H1 (cell line): ENCODE results near the gene RNU6-9. TPM values are rescaled to one million over a fixed set of nuclear protein-coding genes. Genes with fewer than 3 reads are reported as not detected.

Source experiments
- CTCF ChIA-PET: fragments of 300-600 bp; sonication (Branson Sonifier 250); formaldehyde crosslinking; loops from one replicate; lab custom pipeline; 2021; ENCODE audit not compliant: partially characterized antibody; lab: Charles Lee
- POLR2A ChIA-PET: fragments of 300-600 bp; sonication (Branson Sonifier 250); formaldehyde crosslinking; loops from one replicate; lab custom pipeline; 2021; ENCODE audit warnings: inconsistent platforms; ENCODE audit not compliant: partially characterized antibody; lab: Charles Lee
- DNase-seq, 2 experiments: peaks; one replicate each; pipeline versions ENCODE4 v3.0.0 to v3.0.0-alpha.2; 2010 to 2022; ENCODE audit warnings: low spot score in 2 of 2, low read depth in 1 of 2, mixed read lengths in 1 of 2
- FAIRE-seq: peaks from 2 replicates; lab custom pipeline; 2011; peaks lifted over from hg19 to GRCh38; lab: Jason Lieb, UNC
- H2AFZ ChIP-seq: 2 replicates; pipeline ENCODE4 v1.8.1; 2012; ENCODE audit warnings: low read length, inconsistent platforms
- H2AK5ac ChIP-seq: 2 replicates; pipeline ENCODE4 v1.6.1; 2013; ENCODE audit warnings: low read depth, low read length
- H2BK120ac ChIP-seq: replicated peaks from 2 replicates; pipeline ENCODE3; 2013; ENCODE audit warnings: low read depth, low read length, inconsistent platforms
- H2BK12ac ChIP-seq: 2 replicates; pipeline ENCODE4 v1.6.1; 2013; ENCODE audit warnings: low read depth, low read length
- H2BK15ac ChIP-seq: 2 replicates; pipeline ENCODE4 v1.6.1; 2013; ENCODE audit warnings: low read length
- H2BK20ac ChIP-seq: 2 replicates; pipeline ENCODE4 v1.6.1; 2013; ENCODE audit warnings: low read length
- H2BK5ac ChIP-seq: 2 replicates; pipeline ENCODE4 v1.6.1; 2013; ENCODE audit warnings: low read depth, low read length
- H3K14ac ChIP-seq: 2 replicates; pipeline ENCODE4 v1.6.1; 2013; ENCODE audit warnings: inconsistent platforms; ENCODE audit not compliant: insufficient read length
- H3K18ac ChIP-seq: 2 replicates; pipeline ENCODE4 v1.6.1; 2013; ENCODE audit warnings: low read length; ENCODE audit errors: extremely low read depth
- H3K23ac ChIP-seq: 2 replicates; pipeline ENCODE4 v1.6.1; 2013; ENCODE audit warnings: inconsistent platforms; ENCODE audit not compliant: insufficient read length
- H3K23me2 ChIP-seq: 2 replicates; pipeline ENCODE4 v1.6.1; 2013; ENCODE audit warnings: low read depth, low read length
- H3K27ac ChIP-seq: 2 replicates; pipeline ENCODE4 v1.6.1; 2011; ENCODE audit warnings: low read depth, low read length, inconsistent platforms
- H3K27me3 ChIP-seq, 4 experiments: replicated peaks in 1 of 4; 1 replicate in 1 of 4; 2 replicates in 3 of 4; pipeline versions ENCODE4 v1.6.1 to v1.8.1; 2011 to 2013; ENCODE audit warnings: low read length in 3 of 4, mild to moderate bottlenecking in 3 of 4, inconsistent platforms in 2 of 4, mixed read lengths in 2 of 4, moderate library complexity in 1 of 4; ENCODE audit not compliant: control insufficient read depth in 3 of 4, insufficient read depth in 3 of 4; ENCODE audit errors: extremely low read depth in 1 of 4
- H3K36me3 ChIP-seq, 4 experiments: 2 replicates each; pipeline versions ENCODE4 v1.6.1 to v1.8.1; 2011 to 2013; ENCODE audit warnings: mild to moderate bottlenecking in 4 of 4, low read length in 3 of 4, moderate library complexity in 2 of 4, control low read depth in 1 of 4, inconsistent platforms in 1 of 4; ENCODE audit not compliant: insufficient read depth in 4 of 4, control insufficient read depth in 2 of 4
- H3K4ac ChIP-seq: replicated peaks from 2 replicates; pipeline ENCODE3; 2013; ENCODE audit warnings: low read length, low read depth, mixed read lengths, inconsistent platforms; ENCODE audit not compliant: insufficient read length
- H3K4me1 ChIP-seq, 4 experiments: replicated peaks in 1 of 4; 1 replicate in 1 of 4; 2 replicates in 3 of 4; pipeline versions ENCODE4 v1.6.1 to v1.8.1; 2011 to 2013; ENCODE audit warnings: low read length in 3 of 4, inconsistent platforms in 2 of 4, mixed read lengths in 1 of 4; ENCODE audit not compliant: insufficient read depth in 4 of 4, control insufficient read depth in 3 of 4
- H3K4me2 ChIP-seq, 2 experiments: 2 replicates each; pipeline versions ENCODE4 v1.6.1 to v1.8.1; 2011 to 2013; ENCODE audit warnings: low read depth in 2 of 2, low read length in 2 of 2, control low read depth in 1 of 2, inconsistent platforms in 1 of 2, mild to moderate bottlenecking in 1 of 2; ENCODE audit not compliant: insufficient read depth in 1 of 2
- H3K4me3 ChIP-seq, 4 experiments: fragments of 200-600, 300-600 bp in 1 of 4; sonication (generic), shearing (Covaris generic), sonication (Bioruptor Twin) in 1 of 4; 2 replicates each; pipeline versions ENCODE4 v1.5.1 to v1.8.1; 2011 to 2016; ENCODE audit warnings: low read length in 4 of 4, low read depth in 3 of 4, control low read depth in 2 of 4, inconsistent platforms in 2 of 4, mild to moderate bottlenecking in 2 of 4, mixed read lengths in 1 of 4, moderate library complexity in 1 of 4; ENCODE audit not compliant: insufficient read depth in 2 of 4; ENCODE audit errors: extremely low read depth in 1 of 4
- H3K56ac ChIP-seq: replicated peaks from 2 replicates; pipeline ENCODE3; 2013; ENCODE audit warnings: low read depth, mild to moderate bottlenecking, mixed read lengths, low read length, inconsistent platforms; ENCODE audit not compliant: insufficient read length
- H3K79me1 ChIP-seq: 2 replicates; pipeline ENCODE4 v1.6.1; 2013; ENCODE audit warnings: low read depth, low read length, control low read depth
- H3K79me2 ChIP-seq, 2 experiments: 2 replicates each; pipeline versions ENCODE4 v1.6.1 to v1.8.1; 2012 to 2013; ENCODE audit warnings: low read length in 2 of 2, mild to moderate bottlenecking in 2 of 2, inconsistent platforms in 1 of 2; ENCODE audit not compliant: insufficient read depth in 2 of 2, control insufficient read depth in 1 of 2
- H3K9ac ChIP-seq, 4 experiments: replicated peaks in 1 of 4; 1 replicate in 1 of 4; 2 replicates in 3 of 4; pipeline versions ENCODE4 v1.6.1 to v1.8.1; 2011 to 2013; ENCODE audit warnings: low read depth in 3 of 4, low read length in 3 of 4, control low read depth in 2 of 4, mild to moderate bottlenecking in 2 of 4, moderate library complexity in 2 of 4, inconsistent platforms in 1 of 4; ENCODE audit errors: extremely low read depth in 1 of 4
- H3K9me3 ChIP-seq, 2 experiments: 2 replicates each; pipeline versions ENCODE4 v1.6.1 to v1.8.1; 2012 to 2013; ENCODE audit warnings: mild to moderate bottlenecking in 2 of 2, moderate library complexity in 2 of 2, control low read depth in 1 of 2, inconsistent platforms in 1 of 2, low read depth in 1 of 2, low read length in 1 of 2, mixed read lengths in 1 of 2; ENCODE audit not compliant: insufficient read depth in 2 of 2
- H4K20me1 ChIP-seq, 2 experiments: replicated peaks in 1 of 2; 2 replicates each; pipeline versions ENCODE3 to v1.8.1; 2011 to 2013; ENCODE audit warnings: inconsistent platforms in 2 of 2, low read length in 2 of 2, mild to moderate bottlenecking in 1 of 2; ENCODE audit not compliant: insufficient read depth in 2 of 2, control insufficient read depth in 1 of 2
- H4K5ac ChIP-seq: 2 replicates; pipeline ENCODE4 v1.6.1; 2013; ENCODE audit warnings: low read length, low read depth, mixed read lengths, inconsistent platforms; ENCODE audit not compliant: insufficient read length
- H4K8ac ChIP-seq: 2 replicates; pipeline ENCODE4 v1.8.0; 2013; ENCODE audit warnings: mild to moderate bottlenecking, moderate library complexity, low read length, inconsistent platforms; ENCODE audit not compliant: insufficient read depth; ENCODE audit errors: extremely low read depth
- H4K91ac ChIP-seq: replicated peaks from 2 replicates; pipeline ENCODE3; 2013; ENCODE audit warnings: low read length, mixed read lengths, inconsistent platforms; ENCODE audit not compliant: insufficient read length
- BACH1 ChIP-seq: IDR thresholded peaks from 2 replicates; pipeline ENCODE4 v1.6.1; 2012; ENCODE audit warnings: low read length, improper control_type of control experiment
- CEBPB ChIP-seq: IDR thresholded peaks from 2 replicates; pipeline ENCODE4 v1.6.1; 2012; ENCODE audit warnings: low read depth, low read length
- CHD2 ChIP-seq: IDR thresholded peaks from 2 replicates; pipeline ENCODE4 v1.6.1; 2012; ENCODE audit warnings: low read length, improper control_type of control experiment
- CTBP2 ChIP-seq: IDR thresholded peaks from 2 replicates; pipeline ENCODE4 v1.7.0; 2011; ENCODE audit warnings: borderline replicate concordance, mild to moderate bottlenecking, moderate library complexity, mixed read lengths, low read length; ENCODE audit not compliant: insufficient read depth, insufficient read length
- E2F6 ChIP-seq: IDR thresholded peaks from 2 replicates; pipeline ENCODE4 v1.6.1; 2012; ENCODE audit warnings: inconsistent platforms
- MAFK ChIP-seq: IDR thresholded peaks from 2 replicates; pipeline ENCODE4 v1.6.1; 2012; ENCODE audit warnings: low read depth, mild to moderate bottlenecking, improper control_type of control experiment, low read length
- PHF8 ChIP-seq: fragments of 200-600 bp; sonication (generic); conservative IDR thresholded peaks from 2 replicates; pipeline ENCODE4 v1.7.1; 2012; ENCODE audit warnings: low read depth, mild to moderate bottlenecking, inconsistent platforms, low read length, moderate library complexity
- RBBP5 ChIP-seq: IDR thresholded peaks from 2 replicates; pipeline ENCODE4 v1.7.1; 2012; ENCODE audit warnings: low read depth, mild to moderate bottlenecking, inconsistent platforms, low read length, moderate library complexity, borderline replicate concordance
- RFX5 ChIP-seq: IDR thresholded peaks from 2 replicates; pipeline ENCODE4 v1.6.1; 2011; ENCODE audit warnings: low read depth, low read length, improper control_type of control experiment, borderline replicate concordance
- RXRA ChIP-seq: IDR thresholded peaks from 2 replicates; pipeline ENCODE4 v1.6.1; 2011; ENCODE audit warnings: low read depth, mild to moderate bottlenecking, low read length, moderate library complexity; ENCODE audit not compliant: insufficient read depth
- SIN3A ChIP-seq, 2 experiments: IDR thresholded peaks in 1 of 2; conservative IDR thresholded peaks in 1 of 2; 2 replicates each; pipeline ENCODE4 v1.6.1; 2011 to 2012; ENCODE audit warnings: low read length in 2 of 2, improper control_type of control experiment in 1 of 2, low read depth in 1 of 2, mild to moderate bottlenecking in 1 of 2
- TAF7 ChIP-seq: optimal IDR thresholded peaks from 2 replicates; pipeline ENCODE3; 2011; ENCODE audit warnings: low read depth, mild to moderate bottlenecking, inconsistent platforms, low read length, moderate library complexity, borderline replicate concordance
- ZNF274 ChIP-seq: IDR thresholded peaks from 2 replicates; pipeline ENCODE4 v1.7.0; 2012; ENCODE audit warnings: low read length, borderline replicate concordance; ENCODE audit errors: extremely low read depth
- WGBS, 2 experiments: shearing (Covaris generic) in 1 of 2; methylation state at CpG; one replicate each; pipeline versions ENCODE4 v1.1.6 to v1.1.7; 2013 to 2015; ENCODE audit warnings: low lambda C conversion rate in 2 of 2, mixed read lengths in 2 of 2, inconsistent platforms in 1 of 2, low coverage in 1 of 2, missing lambda C conversion rate in 1 of 2; ENCODE audit not compliant: insufficient replicate concordance in 2 of 2, insufficient coverage in 1 of 2, insufficient read length in 1 of 2; ENCODE audit errors: extremely low coverage in 1 of 2, missing lambda C conversion rate in 1 of 2; 5-methylcytosine and 5-hydroxymethylcytosine counted together
- polyA plus RNA-seq, 7 experiments: library from polyadenylated mRNA; depleted of rRNA in 3 of 7; stranded (reverse) in 5 of 7; unstranded in 2 of 7; fragments of >200 nt in 5 of 7; fragments of 200-250 nt in 2 of 7; gene quantifications; 1 replicate in 5 of 7; 2 replicates in 1 of 7; 4 replicates in 1 of 7; pipeline versions ENCODE4 v1.2.1 to v1.2.3, GENCODE V29; 2011 to 2013; ENCODE audit warnings: missing spikeins in 2 of 7, mixed read lengths in 2 of 7
- total RNA-seq: library from RNA; stranded (reverse); fragmentation: NEBNext Ultra II Directional; extraction: Animal tissue kit (Norgen Biotek cat#: 25700); gene quantifications from 2 replicates; pipeline ENCODE4 v1.2.1, GENCODE V29; 2021

Gene RNU6-9
- total and polyA plus RNA-seq, 2 of the 8 experiments (the other 6 are each of a cell fraction or from before 2014, with no cell fraction given): not detected

DNA sequence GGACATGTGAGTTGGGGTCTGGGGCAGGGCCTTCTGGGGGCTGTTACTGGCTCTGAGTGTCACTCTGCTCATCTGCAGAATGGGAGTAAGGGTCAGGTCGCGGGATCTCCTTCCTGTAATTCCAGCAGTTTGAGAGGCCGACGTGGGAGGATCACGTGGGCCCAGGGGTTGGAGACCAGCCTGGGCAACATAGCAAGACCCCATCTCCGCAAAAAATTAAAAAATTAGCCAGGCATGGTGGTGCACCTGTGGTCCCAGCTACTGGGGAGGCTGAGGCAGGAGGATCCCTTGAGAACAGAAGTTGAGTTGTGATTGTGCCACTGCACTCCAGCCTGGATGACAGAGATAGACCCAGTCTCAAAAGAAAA, 36.6 kb downstream of the RNU6-9 start:
- ChIA-PET CTCF (interaction anchor here (1.1 kb wide), 1 partner anchor 41 kb away, joined by 4 read pairs; no protein-coding TSS in a partner anchor), POLR2A (no interaction called here)
- Histone ChIP-seq H3K27me3 (no peaks in the 10 kb centered on the region), H3K4me2 (no peak overlapping the region), H3K9ac (no peak overlapping the region), H2BK120ac (no peak overlapping the region), H3K4ac (no peak overlapping the region), H4K20me1 (peaks cover 0 to 8% of the 10 kb centered on the region in 2 experiments), H2BK15ac (no peak overlapping the region), H3K9me3 (no peaks in the 10 kb centered on the region), H2AK5ac (no peak overlapping the region), H3K23ac (no peak overlapping the region), H3K56ac (no peak overlapping the region), H4K8ac (no peak overlapping the region; the same call in 1 of the 2 replicates), H3K4me1 (peaks cover 2 to 22% (median 10%) of the 10 kb centered on the region in 4 experiments), H3K23me2 (peaks cover 3% of the 10 kb centered on the region), H3K18ac (no peak overlapping the region), H3K36me3 (peaks cover 0 to 16% (median 8%) of the 10 kb centered on the region in 4 experiments; a peak in 3 of 8 replicates), H2BK20ac (no peak overlapping the region), H3K4me3 (no peak overlapping the region), H2AFZ (no peak overlapping the region), H3K79me2 (peaks cover 0 to 44% of the 10 kb centered on the region in 2 experiments; a peak in 3 of 4 replicates), H4K91ac (no peak overlapping the region), H2BK5ac (no peak overlapping the region), H3K14ac (no peak overlapping the region), H4K5ac (no peak overlapping the region), H2BK12ac (no peak overlapping the region), H3K27ac (no peak overlapping the region), H3K79me1 (peaks cover 6% of the 10 kb centered on the region; the same call in 1 of the 2 replicates)
- DNase-seq (no peak), FAIRE-seq (no peak)
- 92% methylated on average over 6 of the region's 6 CpGs; no CpG with 5 or more reads in 1 of the 2 experiments for WGBS, 2 experiments
- TF ChIP-seq BACH1 (no peak), TAF7 (no peak), RXRA (no peak), CTBP2 (no peak), ZNF274 (no peak), RBBP5 (no peak), CEBPB (no peak), MAFK (no peak), E2F6 (no peak), RFX5 (no peak), SIN3A (conservative IDR thresholded peaks at IDR 0.05 in 1 of 2, IDR thresholded peaks at IDR 0.05 in 1 of 2; ENCODE audit: low read depth in 1 of 2, low read length in 2 of 2) (no peak), PHF8 (no peak), CHD2 (no peak)
